H1 (cell line): ENCODE data around the gene BCAS1. TPM values are rescaled to one million over a fixed set of nuclear protein-coding genes. Genes with fewer than 3 reads are reported as not detected.

Experiments
- CTCF ChIA-PET: fragments of 300-600 bp; sonication (Branson Sonifier 250); formaldehyde crosslinking; loops from one replicate; lab custom pipeline; 2021; ENCODE audit not compliant: partially characterized antibody; lab: Charles Lee
- POLR2A ChIA-PET: fragments of 300-600 bp; sonication (Branson Sonifier 250); formaldehyde crosslinking; loops from one replicate; lab custom pipeline; 2021; ENCODE audit warnings: inconsistent platforms; ENCODE audit not compliant: partially characterized antibody; lab: Charles Lee
- DNase-seq, 2 experiments: peaks; one replicate each; pipeline versions ENCODE4 v3.0.0 to v3.0.0-alpha.2; 2010 to 2022; ENCODE audit warnings: low spot score in 2 of 2, low read depth in 1 of 2, mixed read lengths in 1 of 2
- FAIRE-seq: peaks from 2 replicates; lab custom pipeline; 2011; peaks lifted over from hg19 to GRCh38; lab: Jason Lieb, UNC
- H2AFZ ChIP-seq: 2 replicates; pipeline ENCODE4 v1.8.1; 2012; ENCODE audit warnings: low read length, inconsistent platforms
- H2AK5ac ChIP-seq: 2 replicates; pipeline ENCODE4 v1.6.1; 2013; ENCODE audit warnings: low read depth, low read length
- H2BK120ac ChIP-seq: replicated peaks from 2 replicates; pipeline ENCODE3; 2013; ENCODE audit warnings: low read depth, low read length, inconsistent platforms
- H2BK12ac ChIP-seq: 2 replicates; pipeline ENCODE4 v1.6.1; 2013; ENCODE audit warnings: low read depth, low read length
- H2BK15ac ChIP-seq: 2 replicates; pipeline ENCODE4 v1.6.1; 2013; ENCODE audit warnings: low read length
- H2BK20ac ChIP-seq: 2 replicates; pipeline ENCODE4 v1.6.1; 2013; ENCODE audit warnings: low read length
- H2BK5ac ChIP-seq: 2 replicates; pipeline ENCODE4 v1.6.1; 2013; ENCODE audit warnings: low read depth, low read length
- H3K14ac ChIP-seq: 2 replicates; pipeline ENCODE4 v1.6.1; 2013; ENCODE audit warnings: inconsistent platforms; ENCODE audit not compliant: insufficient read length
- H3K18ac ChIP-seq: 2 replicates; pipeline ENCODE4 v1.6.1; 2013; ENCODE audit warnings: low read length; ENCODE audit errors: extremely low read depth
- H3K23ac ChIP-seq: 2 replicates; pipeline ENCODE4 v1.6.1; 2013; ENCODE audit warnings: inconsistent platforms; ENCODE audit not compliant: insufficient read length
- H3K23me2 ChIP-seq: 2 replicates; pipeline ENCODE4 v1.6.1; 2013; ENCODE audit warnings: low read depth, low read length
- H3K27ac ChIP-seq: 2 replicates; pipeline ENCODE4 v1.6.1; 2011; ENCODE audit warnings: low read depth, low read length, inconsistent platforms
- H3K27me3 ChIP-seq, 4 experiments: replicated peaks in 1 of 4; 1 replicate in 1 of 4; 2 replicates in 3 of 4; pipeline versions ENCODE4 v1.6.1 to v1.8.1; 2011 to 2013; ENCODE audit warnings: low read length in 3 of 4, mild to moderate bottlenecking in 3 of 4, inconsistent platforms in 2 of 4, mixed read lengths in 2 of 4, moderate library complexity in 1 of 4; ENCODE audit not compliant: control insufficient read depth in 3 of 4, insufficient read depth in 3 of 4; ENCODE audit errors: extremely low read depth in 1 of 4
- H3K36me3 ChIP-seq, 4 experiments: 2 replicates each; pipeline versions ENCODE4 v1.6.1 to v1.8.1; 2011 to 2013; ENCODE audit warnings: mild to moderate bottlenecking in 4 of 4, low read length in 3 of 4, moderate library complexity in 2 of 4, control low read depth in 1 of 4, inconsistent platforms in 1 of 4; ENCODE audit not compliant: insufficient read depth in 4 of 4, control insufficient read depth in 2 of 4
- H3K4ac ChIP-seq: replicated peaks from 2 replicates; pipeline ENCODE3; 2013; ENCODE audit warnings: low read length, low read depth, mixed read lengths, inconsistent platforms; ENCODE audit not compliant: insufficient read length
- H3K4me1 ChIP-seq, 4 experiments: replicated peaks in 1 of 4; 1 replicate in 1 of 4; 2 replicates in 3 of 4; pipeline versions ENCODE4 v1.6.1 to v1.8.1; 2011 to 2013; ENCODE audit warnings: low read length in 3 of 4, inconsistent platforms in 2 of 4, mixed read lengths in 1 of 4; ENCODE audit not compliant: insufficient read depth in 4 of 4, control insufficient read depth in 3 of 4
- H3K4me2 ChIP-seq, 2 experiments: 2 replicates each; pipeline versions ENCODE4 v1.6.1 to v1.8.1; 2011 to 2013; ENCODE audit warnings: low read depth in 2 of 2, low read length in 2 of 2, control low read depth in 1 of 2, inconsistent platforms in 1 of 2, mild to moderate bottlenecking in 1 of 2; ENCODE audit not compliant: insufficient read depth in 1 of 2
- H3K4me3 ChIP-seq, 4 experiments: fragments of 200-600, 300-600 bp in 1 of 4; sonication (generic), shearing (Covaris generic), sonication (Bioruptor Twin) in 1 of 4; 2 replicates each; pipeline versions ENCODE4 v1.5.1 to v1.8.1; 2011 to 2016; ENCODE audit warnings: low read length in 4 of 4, low read depth in 3 of 4, control low read depth in 2 of 4, inconsistent platforms in 2 of 4, mild to moderate bottlenecking in 2 of 4, mixed read lengths in 1 of 4, moderate library complexity in 1 of 4; ENCODE audit not compliant: insufficient read depth in 2 of 4; ENCODE audit errors: extremely low read depth in 1 of 4
- H3K56ac ChIP-seq: replicated peaks from 2 replicates; pipeline ENCODE3; 2013; ENCODE audit warnings: low read depth, mild to moderate bottlenecking, mixed read lengths, low read length, inconsistent platforms; ENCODE audit not compliant: insufficient read length
- H3K79me1 ChIP-seq: 2 replicates; pipeline ENCODE4 v1.6.1; 2013; ENCODE audit warnings: low read depth, low read length, control low read depth
- H3K79me2 ChIP-seq, 2 experiments: 2 replicates each; pipeline versions ENCODE4 v1.6.1 to v1.8.1; 2012 to 2013; ENCODE audit warnings: low read length in 2 of 2, mild to moderate bottlenecking in 2 of 2, inconsistent platforms in 1 of 2; ENCODE audit not compliant: insufficient read depth in 2 of 2, control insufficient read depth in 1 of 2
- H3K9ac ChIP-seq, 4 experiments: replicated peaks in 1 of 4; 1 replicate in 1 of 4; 2 replicates in 3 of 4; pipeline versions ENCODE4 v1.6.1 to v1.8.1; 2011 to 2013; ENCODE audit warnings: low read depth in 3 of 4, low read length in 3 of 4, control low read depth in 2 of 4, mild to moderate bottlenecking in 2 of 4, moderate library complexity in 2 of 4, inconsistent platforms in 1 of 4; ENCODE audit errors: extremely low read depth in 1 of 4
- H3K9me3 ChIP-seq, 2 experiments: 2 replicates each; pipeline versions ENCODE4 v1.6.1 to v1.8.1; 2012 to 2013; ENCODE audit warnings: mild to moderate bottlenecking in 2 of 2, moderate library complexity in 2 of 2, control low read depth in 1 of 2, inconsistent platforms in 1 of 2, low read depth in 1 of 2, low read length in 1 of 2, mixed read lengths in 1 of 2; ENCODE audit not compliant: insufficient read depth in 2 of 2
- H4K20me1 ChIP-seq, 2 experiments: replicated peaks in 1 of 2; 2 replicates each; pipeline versions ENCODE3 to v1.8.1; 2011 to 2013; ENCODE audit warnings: inconsistent platforms in 2 of 2, low read length in 2 of 2, mild to moderate bottlenecking in 1 of 2; ENCODE audit not compliant: insufficient read depth in 2 of 2, control insufficient read depth in 1 of 2
- H4K5ac ChIP-seq: 2 replicates; pipeline ENCODE4 v1.6.1; 2013; ENCODE audit warnings: low read length, low read depth, mixed read lengths, inconsistent platforms; ENCODE audit not compliant: insufficient read length
- H4K8ac ChIP-seq: 2 replicates; pipeline ENCODE4 v1.8.0; 2013; ENCODE audit warnings: mild to moderate bottlenecking, moderate library complexity, low read length, inconsistent platforms; ENCODE audit not compliant: insufficient read depth; ENCODE audit errors: extremely low read depth
- H4K91ac ChIP-seq: replicated peaks from 2 replicates; pipeline ENCODE3; 2013; ENCODE audit warnings: low read length, mixed read lengths, inconsistent platforms; ENCODE audit not compliant: insufficient read length
- BRCA1 ChIP-seq: IDR thresholded peaks from 2 replicates; pipeline ENCODE4 v1.6.1; 2012; ENCODE audit warnings: low read depth, low read length, improper control_type of control experiment
- EP300 ChIP-seq, 2 experiments: IDR thresholded peaks; 1 replicate in 1 of 2; 2 replicates in 1 of 2; pipeline ENCODE4 v1.6.1; 2011 to 2012; ENCODE audit warnings: low read depth in 2 of 2, low read length in 2 of 2, mild to moderate bottlenecking in 2 of 2, borderline replicate concordance in 1 of 2, inconsistent platforms in 1 of 2, moderate library complexity in 1 of 2
- MAX ChIP-seq: IDR thresholded peaks from 2 replicates; pipeline ENCODE4 v1.6.1; 2012; ENCODE audit warnings: inconsistent platforms
- POU5F1 ChIP-seq: IDR thresholded peaks from 2 replicates; pipeline ENCODE4 v1.6.1; 2011; ENCODE audit warnings: low read depth, mild to moderate bottlenecking, low read length, moderate library complexity
- RXRA ChIP-seq: IDR thresholded peaks from 2 replicates; pipeline ENCODE4 v1.6.1; 2011; ENCODE audit warnings: low read depth, mild to moderate bottlenecking, low read length, moderate library complexity; ENCODE audit not compliant: insufficient read depth
- SIX5 ChIP-seq: IDR thresholded peaks from 2 replicates; pipeline ENCODE4 v1.6.1; 2011; ENCODE audit warnings: mild to moderate bottlenecking, low read depth, low read length
- SUZ12 ChIP-seq: fragments of 200-600 bp; sonication (generic); IDR thresholded peaks from 2 replicates; pipeline ENCODE4 v1.6.1; 2012; ENCODE audit warnings: mild to moderate bottlenecking, inconsistent platforms, low read length, moderate library complexity, mixed read lengths
- WGBS, 2 experiments: shearing (Covaris generic) in 1 of 2; methylation state at CpG; one replicate each; pipeline versions ENCODE4 v1.1.6 to v1.1.7; 2013 to 2015; ENCODE audit warnings: low lambda C conversion rate in 2 of 2, mixed read lengths in 2 of 2, inconsistent platforms in 1 of 2, low coverage in 1 of 2, missing lambda C conversion rate in 1 of 2; ENCODE audit not compliant: insufficient replicate concordance in 2 of 2, insufficient coverage in 1 of 2, insufficient read length in 1 of 2; ENCODE audit errors: extremely low coverage in 1 of 2, missing lambda C conversion rate in 1 of 2; 5-methylcytosine and 5-hydroxymethylcytosine counted together
- polyA plus RNA-seq, 7 experiments: library from polyadenylated mRNA; depleted of rRNA in 3 of 7; stranded (reverse) in 5 of 7; unstranded in 2 of 7; fragments of >200 nt in 5 of 7; fragments of 200-250 nt in 2 of 7; gene quantifications; 1 replicate in 5 of 7; 2 replicates in 1 of 7; 4 replicates in 1 of 7; pipeline versions ENCODE4 v1.2.1 to v1.2.3, GENCODE V29; 2011 to 2013; ENCODE audit warnings: missing spikeins in 2 of 7, mixed read lengths in 2 of 7
- total RNA-seq: library from RNA; stranded (reverse); fragmentation: NEBNext Ultra II Directional; extraction: Animal tissue kit (Norgen Biotek cat#: 25700); gene quantifications from 2 replicates; pipeline ENCODE4 v1.2.1, GENCODE V29; 2021
- TF ChIP-seq, protein P1 (sequence below): IDR thresholded peaks from 2 replicates; pipeline ENCODE4 v1.6.1; 2011; ENCODE audit warnings: low read length, improper control_type of control experiment

Gene BCAS1
- total and polyA plus RNA-seq, 2 of the 8 experiments (the other 6 are each of a cell fraction or from before 2014, with no cell fraction given), result 0.06 to 0.19 TPM

DNA sequence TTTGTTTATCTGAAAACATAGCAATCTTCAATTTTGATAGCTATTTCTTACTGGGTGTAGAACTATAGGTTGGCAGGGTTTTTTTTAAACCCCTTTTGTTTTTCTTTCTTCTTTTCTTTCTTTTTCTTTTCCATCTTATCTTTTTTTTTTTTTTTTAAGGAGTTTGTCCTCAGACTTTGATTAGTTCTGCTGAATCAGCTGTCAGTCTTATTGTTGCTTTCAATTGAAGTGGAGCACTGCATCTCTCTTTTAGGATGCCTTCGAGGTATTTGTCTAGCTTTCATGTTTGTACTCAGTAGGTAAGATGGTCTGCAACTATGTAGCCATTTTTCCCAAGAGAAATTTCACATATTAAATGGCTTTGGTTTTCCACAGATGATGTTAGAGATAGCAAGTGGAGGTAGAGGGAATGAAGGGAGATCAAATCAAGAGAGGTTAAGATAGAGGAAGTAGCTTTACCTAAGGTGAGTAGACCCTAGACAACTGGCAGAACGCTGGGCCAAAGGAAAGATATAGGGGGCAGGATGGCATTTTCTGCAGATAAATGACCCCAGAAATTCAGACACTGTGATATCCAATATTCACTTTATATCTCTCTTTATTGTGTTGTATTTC, 137.1 kb downstream of the BCAS1 start:
- no peak overlapping the region for H3K9ac ChIP-seq
- 0 out of 2 replicates have a peak overlapping the region, but pooled peaks have one; percentile 64 for H2BK20ac ChIP-seq
- no peak overlapping the region for H4K91ac ChIP-seq
- H3K27me3 ChIP-seq, result no peaks in the 10 kb centered on the region
- no peak overlapping the region for H3K56ac ChIP-seq
- H3K9me3 ChIP-seq, result no peaks in the 10 kb centered on the region
- no peak overlapping the region for H4K8ac ChIP-seq
- no peaks in the 10 kb centered on the region for H3K36me3 ChIP-seq
- FAIRE-seq (no peak), DNase-seq (no peak)
- no peaks in the 10 kb centered on the region for H3K79me1 ChIP-seq
- H3K4me2 ChIP-seq, result no peak overlapping the region
- H4K20me1 ChIP-seq, result no peaks in the 10 kb centered on the region
- no peak overlapping the region for H2BK5ac ChIP-seq
- H2BK12ac ChIP-seq, result no peak overlapping the region
- H3K79me2 ChIP-seq, result no peaks in the 10 kb centered on the region
- no peaks in the 10 kb centered on the region for H3K23me2 ChIP-seq
- H3K27ac ChIP-seq, result no peak overlapping the region
- no peak overlapping the region for H2AK5ac ChIP-seq
- POLR2A ChIA-PET, result interaction anchor here (0.6 to 1.6 kb wide), 3 partner anchors 8 to 198 kb away, joined by 3 to 4 read pairs (median 3); no protein-coding TSS in a partner anchor
- H3K23ac ChIP-seq, result no peak overlapping the region
- H2BK120ac ChIP-seq, result no peak overlapping the region
- H3K4me1 ChIP-seq, result peaks cover 0 to 6% (median 3%) of the 10 kb centered on the region in 4 experiments; a peak in 3 of 7 replicates
- no peak overlapping the region for H2AFZ ChIP-seq
- no peak overlapping the region for H3K14ac ChIP-seq
- no peak overlapping the region for H3K4me3 ChIP-seq
- CTCF ChIA-PET, result interaction anchor here (0.6 to 2.0 kb wide), 7 partner anchors 17 to 320 kb away, joined by 3 to 12 read pairs (median 3); no protein-coding TSS in a partner anchor
- no peak overlapping the region for H3K4ac ChIP-seq
- no peak overlapping the region for H3K18ac ChIP-seq
- no peak overlapping the region for H2BK15ac ChIP-seq
- H4K5ac ChIP-seq, result no peak overlapping the region
- 97% methylated on average over 2 of the region's 2 CpGs; no CpG with 5 or more reads in 1 of the 2 experiments for WGBS, 2 experiments
- TF ChIP-seq MAX, result no peak
- TF ChIP-seq, protein P1, sequence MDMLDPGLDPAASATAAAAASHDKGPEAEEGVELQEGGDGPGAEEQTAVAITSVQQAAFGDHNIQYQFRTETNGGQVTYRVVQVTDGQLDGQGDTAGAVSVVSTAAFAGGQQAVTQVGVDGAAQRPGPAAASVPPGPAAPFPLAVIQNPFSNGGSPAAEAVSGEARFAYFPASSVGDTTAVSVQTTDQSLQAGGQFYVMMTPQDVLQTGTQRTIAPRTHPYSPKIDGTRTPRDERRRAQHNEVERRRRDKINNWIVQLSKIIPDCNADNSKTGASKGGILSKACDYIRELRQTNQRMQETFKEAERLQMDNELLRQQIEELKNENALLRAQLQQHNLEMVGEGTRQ, result no peak
- TF ChIP-seq SUZ12, result no peak
- no peak for TF ChIP-seq SIX5
- no peak for TF ChIP-seq EP300 (IDR thresholded peaks at IDR 0.05; ENCODE audit: borderline replicate concordance in 1 of 2, low read depth in 2 of 2, low read length in 2 of 2)
- TF ChIP-seq RXRA, result no peak
- TF ChIP-seq BRCA1, result no peak
- TF ChIP-seq POU5F1, result no peak
